ENCODE measurements around the gene CENPS.
A peak's percentile ranks its signal among the peaks of the same experiment; 100 is the strongest.
"Not testable (repeated sequence)": the region's sequence is repeated elsewhere in the genome, so short reads cannot be mapped to it uniquely, and the experiment has no call there.

CENPS gene

GRCh38 chr1:10450836-10451235 lies 20.6 kb downstream of the CENPS start:
- no peak for DNase-seq (ENCODE audit: low read depth in 2 of 2)

DNA sequence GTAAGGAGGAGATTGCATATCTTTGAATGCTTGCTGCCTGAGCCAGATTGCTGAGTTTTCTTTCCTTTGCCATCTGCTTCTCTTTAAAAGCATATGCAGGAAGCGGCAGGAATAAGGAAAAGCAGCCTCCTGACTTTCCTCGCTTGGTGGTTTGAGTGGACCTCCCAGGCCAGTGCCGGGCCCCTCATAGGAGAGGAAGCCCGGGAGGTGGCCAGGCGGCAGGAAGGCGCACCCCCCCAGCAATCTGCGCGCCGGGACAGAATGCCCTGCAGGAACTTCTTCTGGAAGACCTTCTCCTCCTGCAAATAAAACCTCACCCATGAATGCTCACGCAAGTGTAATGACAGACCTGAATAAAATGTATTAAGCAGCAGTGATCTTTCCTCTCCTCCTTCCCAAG lies 21.1 kb downstream of the CENPS start:
- DNase-seq (ENCODE audit: low read depth in 2 of 2): no peak

- DNase-seq (ENCODE audit: low read depth in 2 of 2): no peak
Measured at GRCh38 chr1:10456048-10456447, 25.8 kb downstream of the CENPS start.

GRCh38 chr1:10456661-10457060 lies 26.4 kb downstream of the CENPS start:
- DNase-seq (ENCODE audit: low read depth in 2 of 2): no peak

DNA sequence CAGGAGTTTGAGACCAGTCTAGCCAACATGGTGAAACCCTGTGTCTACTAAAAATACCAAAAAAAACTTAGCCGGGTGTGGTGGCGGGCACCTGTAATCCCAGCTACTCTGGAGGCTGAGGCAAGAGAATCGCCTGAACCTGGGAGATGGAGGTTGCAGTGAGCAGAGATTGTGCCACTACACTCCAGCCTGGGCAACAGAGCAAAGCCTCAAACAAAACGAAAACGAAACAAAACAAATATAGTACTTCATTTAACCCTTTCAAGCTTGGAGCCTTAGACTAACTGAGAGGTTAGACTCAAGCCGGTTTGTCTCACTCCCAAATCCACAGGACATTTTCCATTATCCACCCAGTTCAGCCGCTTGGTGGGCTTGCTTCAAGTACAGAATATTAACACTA lies 27.2 kb downstream of the CENPS start:
- not testable (repeated sequence) for DNase-seq (ENCODE audit: low read depth in 2 of 2)

DNA sequence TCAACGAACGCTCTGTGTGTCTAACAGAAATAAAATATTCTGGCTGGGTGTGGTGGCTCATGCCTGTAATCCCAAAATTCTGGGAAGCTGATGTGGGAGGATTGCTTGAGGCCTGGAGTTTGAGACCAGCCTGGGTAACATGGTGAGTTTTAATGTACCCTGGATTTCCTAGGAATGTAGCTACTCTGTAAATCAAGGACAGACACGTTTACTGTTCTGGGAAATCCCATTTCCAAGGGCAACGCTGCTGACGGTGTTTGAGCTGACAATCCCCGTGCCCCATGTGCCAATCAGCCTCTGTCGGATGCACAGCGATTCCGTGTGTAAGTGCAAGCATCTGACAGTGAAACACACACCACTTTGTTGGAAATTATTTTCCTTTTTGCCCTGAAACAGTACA lies 27.6 kb downstream of the CENPS start:
- DNase-seq (ENCODE audit: low read depth in 2 of 2): no peak

- DNase-seq (ENCODE audit: low read depth in 2 of 2): no peak
Measured at GRCh38 chr1:10459184-10459583, 29.0 kb downstream of the CENPS start.

- no peak for DNase-seq (ENCODE audit: low read depth in 2 of 2)
Measured at GRCh38 chr1:10467078-10467477, 36.8 kb downstream of the CENPS start.

DNA sequence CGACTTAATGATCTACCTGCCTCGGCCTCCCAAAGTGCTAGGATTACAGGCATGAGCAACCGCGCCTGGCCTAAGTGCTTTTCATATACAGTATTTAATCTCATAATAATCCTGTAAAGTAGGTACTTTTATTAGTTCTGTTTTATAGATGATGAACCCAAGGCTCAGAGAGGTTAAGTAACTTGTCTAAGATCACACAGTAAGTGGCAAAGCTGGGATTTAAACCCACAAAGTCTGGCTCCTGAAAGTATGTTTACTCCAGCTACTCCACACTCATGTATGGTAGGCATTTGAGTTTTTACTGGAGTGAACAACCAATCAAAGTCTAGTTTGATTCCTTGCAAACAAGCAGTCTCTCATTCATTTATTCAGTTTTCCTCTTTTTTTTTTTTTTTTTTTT lies 39.8 kb downstream of the CENPS start:
- no peak for DNase-seq (ENCODE audit: low read depth in 2 of 2)

DNA sequence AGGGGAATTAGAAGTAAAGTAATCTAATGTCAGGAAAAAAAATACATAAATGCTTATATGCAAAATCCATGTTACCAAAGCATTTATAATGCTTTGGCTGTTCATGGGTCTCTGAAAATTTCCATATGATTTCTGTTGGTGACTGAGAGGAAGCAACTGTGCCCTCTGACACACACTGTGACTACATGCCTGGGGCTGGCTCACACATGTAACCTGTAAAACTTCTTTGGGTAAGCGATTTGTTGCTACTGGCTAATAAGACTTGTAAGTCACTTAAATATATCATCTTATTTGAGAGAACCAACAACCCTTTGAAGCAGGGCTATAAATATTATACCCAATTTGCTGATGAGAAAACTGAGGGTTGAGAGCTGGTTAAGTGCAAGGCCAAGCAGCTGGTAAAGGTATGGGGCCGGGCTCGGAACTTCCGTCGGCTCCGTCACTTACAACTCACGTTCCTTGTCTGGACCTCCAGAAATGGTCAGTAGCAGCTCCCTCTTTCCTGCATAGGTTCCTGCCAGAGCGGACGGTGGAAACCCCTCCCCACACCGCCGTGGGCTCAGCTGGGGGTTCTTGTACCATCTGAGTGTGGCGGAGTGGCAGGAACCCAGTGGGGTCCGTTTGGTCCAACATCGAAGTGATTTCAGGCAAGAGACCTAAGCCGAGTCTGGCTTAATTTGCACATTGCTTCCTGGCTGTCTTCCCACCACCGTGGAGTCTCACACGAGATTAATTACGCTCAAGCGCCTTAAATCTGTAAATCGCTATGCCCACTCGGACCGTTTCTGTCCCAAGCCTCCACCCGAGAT lies 41.4 kb downstream of the CENPS start:
- no peak for DNase-seq (ENCODE audit: low read depth in 2 of 2)

- peak; percentile 81 to 82 for DNase-seq (ENCODE audit: low read depth in 2 of 2)
Measured at GRCh38 chr1:10472220-10473144, 42.2 kb downstream of the CENPS start, which contains the start of gene DFFA. Gene DFFA (minus strand): TSS chr1:10472529. CDS start chr1:10472458, 71 bp downstream.

DNA sequence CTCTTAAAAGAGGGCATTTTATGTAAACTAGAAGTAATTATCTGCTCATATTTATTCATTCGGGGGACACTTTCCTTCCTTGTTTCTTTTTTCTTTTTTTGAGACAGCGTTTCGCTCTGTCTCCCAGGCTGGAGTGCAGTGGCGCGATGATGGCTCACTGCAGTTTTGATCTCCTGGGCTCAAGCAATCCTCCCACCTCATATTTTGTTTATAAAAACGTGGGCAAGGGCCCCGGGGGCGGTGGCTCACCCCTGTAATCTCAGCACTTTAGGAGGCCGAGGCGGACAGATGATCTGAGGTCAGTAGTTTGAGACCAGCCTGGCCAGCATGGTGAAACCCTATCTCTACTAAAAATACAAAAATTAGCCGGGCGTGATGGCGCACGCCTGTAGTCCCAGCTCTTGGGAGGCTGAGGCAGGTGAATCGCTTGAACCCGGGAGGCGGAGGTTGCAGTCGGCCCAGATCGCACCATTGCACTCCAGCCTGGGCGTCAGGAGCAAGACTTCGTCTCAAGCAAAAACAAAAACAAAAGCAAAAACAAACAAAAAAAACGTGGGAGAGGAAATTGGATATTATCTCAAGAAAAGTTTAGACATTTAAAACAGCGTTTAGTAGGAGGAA lies 43.0 kb downstream of the CENPS start:
- no peak for DNase-seq (ENCODE audit: low read depth in 2 of 2)

DNA sequence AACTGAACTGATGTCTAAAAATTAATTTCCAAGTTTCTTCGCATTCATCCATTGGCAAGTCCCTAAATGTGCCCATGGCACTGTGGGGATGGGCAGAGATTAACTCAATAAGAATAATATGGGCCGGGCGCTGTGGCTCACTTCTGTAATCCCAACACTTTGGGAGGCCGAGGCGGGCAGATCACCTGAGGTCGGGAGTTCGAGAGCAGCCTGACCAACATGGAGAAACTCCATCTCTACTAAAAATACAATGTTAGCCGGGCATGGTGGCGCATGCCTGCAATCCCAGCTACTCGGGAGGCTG lies 44.0 kb downstream of the CENPS start:
- not testable (repeated sequence) for DNase-seq (ENCODE audit: low read depth in 2 of 2)

DNA sequence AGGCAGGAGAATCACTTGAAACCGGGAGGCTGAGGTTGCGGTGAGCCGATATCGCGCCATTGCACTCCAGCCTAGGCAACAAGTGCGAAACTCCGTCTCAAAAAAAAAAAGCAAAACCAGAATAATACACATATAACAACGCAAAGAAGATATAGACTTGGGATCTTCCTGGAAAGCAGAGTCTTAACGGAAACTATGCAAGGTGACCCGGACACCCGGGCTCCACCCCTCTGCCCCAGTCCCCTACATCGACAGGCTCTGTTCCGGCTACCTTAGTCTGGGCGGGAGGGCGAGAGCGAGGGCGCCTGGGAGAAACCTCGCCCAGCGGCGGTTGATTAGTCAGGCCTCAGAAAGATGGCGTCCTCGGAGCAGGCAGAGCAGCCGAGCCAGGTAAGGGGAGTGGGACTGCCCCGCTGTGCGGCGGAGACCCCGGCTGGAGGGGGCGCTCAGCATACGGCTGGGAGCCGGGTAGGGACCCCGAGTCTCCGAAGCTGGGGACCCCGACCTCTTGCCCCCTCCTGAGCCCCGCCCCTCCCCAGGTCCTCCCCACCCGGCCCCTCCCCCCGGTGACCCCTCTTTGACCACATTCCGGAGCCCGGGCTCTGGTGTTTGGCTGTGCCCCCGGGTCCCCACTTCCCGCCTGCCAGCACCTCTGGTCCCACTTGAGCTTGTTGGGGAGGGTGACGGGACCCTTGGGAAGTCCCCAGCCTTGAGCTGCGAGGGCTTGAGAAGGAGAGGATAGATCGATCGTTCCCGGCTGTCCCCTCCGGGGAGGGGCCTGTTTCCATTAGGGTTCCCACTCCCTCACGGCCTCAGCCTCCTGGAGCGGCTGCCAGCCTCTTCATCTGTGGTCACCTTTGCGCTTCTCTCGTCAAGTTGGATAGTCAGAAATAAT lies 44.6 kb downstream of the CENPS start, which contains the start of gene PEX14:
TSS of gene PEX14 (plus strand) at position 338 of the 895 bp plus-strand sequence. CDS start at position 355, 17 bp downstream.
- DNase-seq (ENCODE audit: low read depth in 2 of 2): peak; percentile 74 to 79

DNA sequence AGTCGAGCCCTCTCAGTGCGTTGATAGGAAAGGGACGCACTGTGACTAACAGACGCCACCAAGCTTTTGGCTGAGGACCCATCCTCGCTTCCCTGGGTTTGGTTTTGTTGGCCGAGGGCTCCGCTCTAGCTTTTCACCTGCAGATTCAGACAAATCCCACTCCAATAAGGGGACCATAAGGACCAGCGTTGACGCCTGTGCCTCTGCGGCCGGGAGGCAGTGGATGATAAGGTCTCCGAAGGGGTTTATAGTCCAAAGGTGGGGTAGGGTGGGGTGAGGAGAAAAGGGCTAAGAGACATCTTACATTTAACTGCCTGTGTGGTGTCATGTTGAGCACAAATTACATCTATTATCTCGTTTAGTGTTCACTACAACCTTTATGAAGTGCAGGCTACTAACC lies 45.3 kb downstream of the CENPS start:
- DNase-seq (ENCODE audit: low read depth in 2 of 2): no peak

DNA sequence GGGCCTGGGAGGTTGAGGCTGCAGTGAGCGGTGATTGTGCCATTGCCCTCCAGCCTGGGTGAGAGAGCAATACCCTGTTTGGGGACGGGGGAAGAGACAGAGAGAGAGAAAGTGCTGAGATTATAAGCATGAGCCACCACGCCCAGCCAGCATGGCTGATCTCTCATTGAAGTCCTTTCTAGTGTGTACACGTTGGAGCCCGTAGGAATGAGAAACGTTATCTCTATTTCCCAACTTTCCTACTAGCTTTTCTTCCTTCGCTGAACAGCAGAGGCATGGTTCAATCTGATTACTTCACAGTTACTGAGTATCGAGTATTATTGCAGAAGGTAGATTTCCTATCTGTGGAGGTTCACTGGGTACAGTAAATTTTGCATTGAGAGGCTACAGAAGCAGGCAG lies 49.1 kb downstream of the CENPS start:
- no peak for DNase-seq (ENCODE audit: low read depth in 2 of 2)

GRCh38 chr1:10480614-10481013 lies 50.4 kb downstream of the CENPS start:
- DNase-seq (ENCODE audit: low read depth in 2 of 2): no peak

- no peak for DNase-seq (ENCODE audit: low read depth in 2 of 2)
Measured at GRCh38 chr1:10484521-10484920, 54.3 kb downstream of the CENPS start.

GRCh38 chr1:10489291-10490055 lies 59.2 kb downstream of the CENPS start:
- DNase-seq (ENCODE audit: low read depth in 2 of 2): no peak

DNA sequence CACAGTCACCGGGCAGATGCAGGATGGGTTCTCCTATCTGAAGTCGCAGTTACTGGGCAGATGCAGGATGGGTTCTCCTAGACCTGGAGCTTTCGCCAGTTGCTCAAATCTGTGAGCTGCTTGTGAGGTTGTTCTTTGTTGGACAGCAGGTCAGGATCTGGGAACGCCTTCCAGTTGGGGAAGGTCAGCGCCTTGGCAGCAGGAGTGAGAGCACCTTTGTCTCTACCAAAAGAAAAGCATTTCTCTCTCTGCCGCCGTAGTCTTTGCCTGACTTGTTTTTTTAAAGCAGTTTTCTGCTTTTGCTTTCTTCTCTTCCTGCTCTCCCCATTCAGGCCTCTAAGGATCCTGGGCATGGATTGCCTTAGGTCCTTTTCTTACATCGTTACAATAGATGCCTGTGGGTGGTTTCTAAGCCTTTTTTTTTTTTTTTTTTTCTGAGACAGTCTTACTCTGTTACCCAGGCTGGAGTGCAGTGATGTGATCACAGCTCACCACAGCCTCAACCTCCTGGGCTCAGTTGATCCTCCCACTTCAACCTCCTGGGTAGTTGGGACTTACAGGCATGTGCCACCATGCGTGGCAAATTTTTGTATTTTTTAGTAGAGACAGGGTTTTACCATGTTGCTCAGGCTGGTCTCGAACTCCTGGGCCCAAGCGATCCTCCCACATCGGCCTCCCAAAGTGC lies 60.2 kb downstream of the CENPS start:
- no peak for DNase-seq (ENCODE audit: low read depth in 2 of 2)
